Heart left ventricle (tissue), 16 donors: ENCODE results near the gene CACNA1D. TPM values are rescaled to one million over a fixed set of nuclear protein-coding genes. Genes with fewer than 3 reads are reported as not detected.
A peak's percentile ranks its signal among the peaks of the same experiment; 100 is the strongest.

Experiments
- ATAC-seq, 4 donors: fragments of 200-7000 bp; cut with Tn5 transposase; one replicate each; pipeline ENCODE4 v1.9.1; 2020 to 2022; ENCODE audit warnings: moderate library complexity in 4 of 4, mild to moderate bottlenecking in 3 of 4, moderate number of reproducible peaks in 1 of 4
- DNase-seq, 5 donors: peaks; one replicate each; pipeline ENCODE4 v3.0.0-alpha.2; 2020
- H3K27ac ChIP-seq, 12 donors: fragments of 200-600 bp; sonication (generic) in 4 of 12; one replicate each; pipeline versions ENCODE4 v1.5.0 to v1.8.0; 2016 to 2022; ENCODE audit warnings: mild to moderate bottlenecking in 2 of 12
- H3K27me3 ChIP-seq, 9 donors: fragments of 200-600 bp; sonication (generic) in 2 of 9; one replicate each; pipeline versions ENCODE4 v1.5.1 to v1.8.0; 2016 to 2022; ENCODE audit warnings: mild to moderate bottlenecking in 3 of 9
- H3K36me3 ChIP-seq, 9 donors: fragments of 200-600 bp; sonication (generic) in 2 of 9; one replicate each; pipeline versions ENCODE4 v1.5.0 to v1.8.0; 2018 to 2022; ENCODE audit warnings: mild to moderate bottlenecking in 2 of 9
- H3K4me1 ChIP-seq, 12 donors: fragments of 200-600 bp; sonication (generic) in 4 of 12; one replicate each; pipeline versions ENCODE4 v1.5.0 to v1.8.0; 2016 to 2022; ENCODE audit warnings: mild to moderate bottlenecking in 3 of 12
- H3K4me3 ChIP-seq, 12 donors: fragments of 200-600 bp; sonication (generic) in 4 of 12; one replicate each; pipeline versions ENCODE4 v1.5.0 to v1.8.0; 2017 to 2022; ENCODE audit warnings: mild to moderate bottlenecking in 9 of 12, moderate library complexity in 4 of 12
- H3K9me3 ChIP-seq, 12 donors: fragments of 200-600 bp; sonication (generic) in 4 of 12; one replicate each; pipeline versions ENCODE4 v1.5.0 to v1.8.0; 2016 to 2022; ENCODE audit warnings: mild to moderate bottlenecking in 1 of 12
- POLR2A ChIP-seq, 2 donors: fragments of 450-650 bp; IDR thresholded peaks; one replicate each; pipeline ENCODE4 v1.6.1; 2017; ENCODE audit warnings: antibody characterized with exemption in 2 of 2, mild to moderate bottlenecking in 2 of 2, moderate library complexity in 2 of 2
- WGBS, 4 donors: extraction: QIAGEN DNeasy Blood & Tissue Kit in 2 of 4; methylation state at CpG; one replicate each; pipeline versions ENCODE4 v1.1.5 to v1.1.7; 2013 to 2018; 5-methylcytosine and 5-hydroxymethylcytosine counted together
- intact Hi-C, 10 donors: fragments of 100-400 bp; cut with DNase I; formaldehyde crosslinking; loops; one replicate each; pipeline versions ENCODE4 v1.11.1 to v1.14.2; 2022
- polyA plus RNA-seq, 2 donors: library from polyadenylated mRNA; stranded (reverse); fragments of 200-250 nt; gene quantifications; one replicate each; pipeline ENCODE4 v1.2.3, GENCODE V29; 2013
- total RNA-seq, 9 donors: library from RNA; depleted of rRNA in 2 of 9; stranded (reverse); fragments of >200 nt in 2 of 9; fragmentation: NEBNext Ultra II Directional in 3 of 9; extraction: Animal tissue kit (Norgen Biotek cat#: 25700) in 3 of 9; gene quantifications; one replicate each; pipeline versions ENCODE4 v1.1.0 to v1.2.4, GENCODE V29; 2016 to 2023
- TF ChIP-seq, protein P1 (sequence below), 12 donors: fragments of 200-600 bp; sonication (generic) in 4 of 12; IDR thresholded peaks; one replicate each; pipeline versions ENCODE4 v1.5.0 to v1.8.0; 2018 to 2022; ENCODE audit warnings: antibody characterized with exemption in 12 of 12, mild to moderate bottlenecking in 5 of 12
- donor health status: ischemic (EF 13 %, LVEDD 7.1; RV severe dilation, severe dysfunction).
- donor health status: healthy with polysubstance abuse.
- donor health status: DM: no; HTN: yes; CAD: no.
- donor health status: DM: no; HTN: no; CAD: no.
- donor health status: ischemic (EF 25% LVEDD 6.9; RV normal size, moderate dysfunction).
- donor health status: ischemic (EF 25% LVEDD 5.7; RV mildly dilated, moderate dysfunction).
- donor health status: healthy.
- donor health status: DM: yes; HTN: yes; CAD: no.
- donor health status: ischemic (EF 35%, LVEDD 5.7; RV mildly dilated, moderate dysfunction).
- donor health status: nonischemic (EF 11% LVEDD 7.7; RV severe dilation, severe dysfunction).
- donor health status: DM: yes; HTN: yes; CAD: no.
- donor health status: PGD.
- donor health status: ischemic (EF 29% LVEDD 5.4; RV normal size, mild dysfunction).
- donor health status: nonischemic (EF 23%, LVEDD 6.1; RV moderate dilation, normal function).

Gene CACNA1D
- total and polyA plus RNA-seq, 11 donors = 0.06 to 2.4 (median 0.40) TPM; not detected in 1

DNA sequence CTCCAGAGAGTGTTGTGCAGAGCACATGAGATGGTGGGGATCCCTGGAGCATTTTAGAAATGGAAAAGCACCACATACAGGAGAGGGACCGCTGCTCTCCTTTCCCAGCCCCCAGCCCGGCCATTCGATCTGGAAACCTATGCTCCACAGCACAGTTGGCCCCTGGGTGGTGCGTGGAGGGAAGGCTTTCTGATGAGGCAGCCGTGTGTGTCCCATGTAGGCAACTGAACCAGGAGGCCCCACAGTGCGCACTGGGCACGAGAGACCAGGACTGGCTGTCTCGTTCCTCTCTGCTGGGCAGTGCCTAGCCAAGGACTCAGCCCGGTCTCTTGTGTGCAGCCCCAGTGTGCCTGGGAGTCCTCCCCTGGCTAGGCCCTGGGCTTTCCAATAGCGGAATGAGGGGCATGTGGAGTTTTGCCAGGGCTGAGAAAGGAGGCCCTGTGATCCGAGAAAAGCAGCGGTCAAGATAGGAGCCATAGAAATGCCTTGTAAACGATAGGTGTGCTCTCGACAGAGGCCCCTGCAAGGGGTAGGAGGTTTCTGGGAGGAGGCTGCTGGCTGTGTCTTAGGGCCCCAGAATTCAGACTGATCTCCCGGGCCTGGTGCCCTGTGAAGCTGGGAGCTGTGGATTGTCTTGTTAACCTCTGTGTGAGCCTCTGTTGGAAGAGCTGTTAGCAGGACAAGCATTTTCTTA lies 312.9 kb downstream of the CACNA1D start:
- ATAC-seq (peak; percentile 28 to 56 (median 46)), DNase-seq (no peak)
- 61 to 72% (median 65%) methylated on average over 15 of the region's 15 CpGs for WGBS, 4 donors
- Histone ChIP-seq H3K4me3 (no peak overlapping the region), H3K27me3 (no peaks in the 10 kb centered on the region), H3K27ac (peak overlapping the region in 5 of 12 donors; percentile 22 to 42 (median 29)), H3K9me3 (no peaks in the 10 kb centered on the region), H3K4me1 (peaks cover 0 to 17% (median 8%) of the 10 kb centered on the region in 12 donors), H3K36me3 (no peaks in the 10 kb centered on the region)
- intact Hi-C loops = no loop called here
- TF ChIP-seq POLR2A (IDR thresholded peaks at IDR 0.05) = no peak
- TF ChIP-seq, protein P1, sequence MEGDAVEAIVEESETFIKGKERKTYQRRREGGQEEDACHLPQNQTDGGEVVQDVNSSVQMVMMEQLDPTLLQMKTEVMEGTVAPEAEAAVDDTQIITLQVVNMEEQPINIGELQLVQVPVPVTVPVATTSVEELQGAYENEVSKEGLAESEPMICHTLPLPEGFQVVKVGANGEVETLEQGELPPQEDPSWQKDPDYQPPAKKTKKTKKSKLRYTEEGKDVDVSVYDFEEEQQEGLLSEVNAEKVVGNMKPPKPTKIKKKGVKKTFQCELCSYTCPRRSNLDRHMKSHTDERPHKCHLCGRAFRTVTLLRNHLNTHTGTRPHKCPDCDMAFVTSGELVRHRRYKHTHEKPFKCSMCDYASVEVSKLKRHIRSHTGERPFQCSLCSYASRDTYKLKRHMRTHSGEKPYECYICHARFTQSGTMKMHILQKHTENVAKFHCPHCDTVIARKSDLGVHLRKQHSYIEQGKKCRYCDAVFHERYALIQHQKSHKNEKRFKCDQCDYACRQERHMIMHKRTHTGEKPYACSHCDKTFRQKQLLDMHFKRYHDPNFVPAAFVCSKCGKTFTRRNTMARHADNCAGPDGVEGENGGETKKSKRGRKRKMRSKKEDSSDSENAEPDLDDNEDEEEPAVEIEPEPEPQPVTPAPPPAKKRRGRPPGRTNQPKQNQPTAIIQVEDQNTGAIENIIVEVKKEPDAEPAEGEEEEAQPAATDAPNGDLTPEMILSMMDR (IDR thresholded peaks at IDR 0.05) = no peak

DNA sequence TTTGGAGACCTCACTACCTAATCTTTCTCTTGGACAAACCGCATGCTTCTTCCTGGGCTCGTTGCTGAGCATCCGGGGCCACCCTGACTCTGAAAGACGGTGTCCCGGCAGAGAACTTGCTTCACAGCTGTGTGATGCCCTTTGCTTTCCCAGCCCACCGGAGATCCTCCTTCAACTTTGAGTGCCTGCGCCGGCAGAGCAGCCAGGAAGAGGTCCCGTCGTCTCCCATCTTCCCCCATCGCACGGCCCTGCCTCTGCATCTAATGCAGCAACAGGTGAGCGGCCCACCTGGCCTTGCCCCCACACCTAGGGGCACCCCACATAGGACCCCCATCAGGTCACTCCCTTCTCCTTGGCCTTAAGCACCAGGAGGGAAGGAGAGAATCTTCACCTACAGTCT lies 314.1 kb downstream of the CACNA1D start:
- DNase-seq (no peak), ATAC-seq (no peak)
- 85 to 95% (median 93%) methylated on average over 13 of the region's 13 CpGs for WGBS, 4 donors

GRCh38 chr3:53809267-53809666 lies 314.9 kb downstream of the CACNA1D start:
- Histone ChIP-seq H3K4me3 (no peak overlapping the region), H3K4me1 (peaks cover 0 to 17% (median 8%) of the 10 kb centered on the region in 12 donors), H3K36me3 (no peaks in the 10 kb centered on the region), H3K27ac (no peak overlapping the region), H3K27me3 (no peaks in the 10 kb centered on the region), H3K9me3 (no peaks in the 10 kb centered on the region)
- ATAC-seq = no peak
- intact Hi-C loops = no loop called here
- no peak for DNase-seq
- TF ChIP-seq, protein P1 (IDR thresholded peaks at IDR 0.05) = no peak
- no peak for TF ChIP-seq POLR2A (IDR thresholded peaks at IDR 0.05)
- WGBS, 4 donors = 78 to 88% (median 81%) methylated on average over 11 to 12 of the region's 12 CpGs

More for the DNA sequence above, 314.1 kb downstream of the CACNA1D start:
- TF ChIP-seq POLR2A (IDR thresholded peaks at IDR 0.05) = no peak
- no peaks in the 10 kb centered on the region for H3K36me3 ChIP-seq
- H3K27ac ChIP-seq = no peak overlapping the region
- no peak overlapping the region for H3K4me3 ChIP-seq
- H3K9me3 ChIP-seq = no peaks in the 10 kb centered on the region
- H3K4me1 ChIP-seq = peaks cover 0 to 17% (median 8%) of the 10 kb centered on the region in 12 donors
- no peaks in the 10 kb centered on the region for H3K27me3 ChIP-seq
- intact Hi-C loops = no loop called here

DNA sequence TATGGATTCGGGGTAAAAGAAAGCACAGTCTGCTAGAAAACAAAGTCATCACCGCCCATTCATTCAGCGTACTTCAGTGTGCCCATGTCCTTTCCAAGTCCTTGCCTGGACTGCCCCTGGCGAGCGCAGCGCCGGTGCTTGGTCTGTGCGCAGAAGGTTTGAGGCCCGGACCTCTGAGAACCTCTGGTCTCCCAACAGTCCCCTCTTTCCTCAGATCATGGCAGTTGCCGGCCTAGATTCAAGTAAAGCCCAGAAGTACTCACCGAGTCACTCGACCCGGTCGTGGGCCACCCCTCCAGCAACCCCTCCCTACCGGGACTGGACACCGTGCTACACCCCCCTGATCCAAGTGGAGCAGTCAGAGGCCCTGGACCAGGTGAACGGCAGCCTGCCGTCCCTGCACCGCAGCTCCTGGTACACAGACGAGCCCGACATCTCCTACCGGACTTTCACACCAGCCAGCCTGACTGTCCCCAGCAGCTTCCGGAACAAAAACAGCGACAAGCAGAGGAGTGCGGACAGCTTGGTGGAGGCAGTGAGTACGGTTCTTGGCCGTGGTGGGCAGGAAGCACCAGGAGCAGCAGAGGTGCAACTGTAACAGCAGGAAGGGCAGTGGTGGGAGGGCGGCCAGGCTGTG lies 315.5 kb downstream of the CACNA1D start:
- H3K27me3 ChIP-seq = no peaks in the 10 kb centered on the region
- H3K27ac ChIP-seq = no peak overlapping the region
- no peak for ATAC-seq
- DNase-seq = no peak
- peaks cover 0 to 17% (median 8%) of the 10 kb centered on the region in 12 donors for H3K4me1 ChIP-seq
- H3K36me3 ChIP-seq = no peaks in the 10 kb centered on the region
- no peak overlapping the region for H3K4me3 ChIP-seq
- H3K9me3 ChIP-seq = no peaks in the 10 kb centered on the region
- 81 to 92% (median 86%) methylated on average over 27 to 28 of the region's 28 CpGs for WGBS, 4 donors
- intact Hi-C loops = no loop called here
- TF ChIP-seq, protein P1 (IDR thresholded peaks at IDR 0.05) = no peak
- no peak for TF ChIP-seq POLR2A (IDR thresholded peaks at IDR 0.05)
